B cell (primary cell): Measurements from ENCODE around the gene KCND2. TPM values are rescaled to one million over a fixed set of nuclear protein-coding genes. Genes with fewer than 3 reads are reported as not detected.

Experiments
- ATAC-seq: fragments of 200-7000 bp; cut with Tn5 transposase; one replicate; pipeline ENCODE4 v1.10.0; 2021; ENCODE audit warnings: low read depth, mild to moderate bottlenecking, moderate number of reproducible peaks, moderate library complexity
- CTCF ChIA-PET: fragments of 350-600 bp; sonication (Branson Sonifier 250); formaldehyde crosslinking; loops from one replicate; lab custom pipeline; 2021; ENCODE audit warnings: antibody characterized with exemption, inconsistent platforms; lab: Charles Lee
- POLR2A ChIA-PET: fragments of 350-600 bp; sonication (Branson Sonifier 250); formaldehyde crosslinking; loops from one replicate; lab custom pipeline; 2021; ENCODE audit warnings: antibody characterized with exemption; lab: Charles Lee
- DNase-seq: peaks from one replicate; pipeline ENCODE4 v3.0.0; 2013
- H2AFZ ChIP-seq: 2 replicates; pipeline ENCODE4 v1.6.1; 2012; ENCODE audit warnings: mild to moderate bottlenecking, low read depth, low read length; ENCODE audit not compliant: insufficient read depth, poor library complexity, severe bottlenecking
- H3K27ac ChIP-seq, 2 donors: 1 replicate in 1 of 2; 2 replicates in 1 of 2; pipeline ENCODE4 v1.5.1; 2012 to 2013; ENCODE audit warnings: low read length in 2 of 2, mild to moderate bottlenecking in 2 of 2, moderate library complexity in 1 of 2
- H3K27me3 ChIP-seq, 4 experiments: fragments of 200-600 bp in 1 of 4; sonication (generic) in 1 of 4; replicated peaks in 1 of 4; 1 replicate in 2 of 4; 2 replicates in 2 of 4; pipeline versions ENCODE4 v1.6.1 to v1.7.0; 2013 to 2016; ENCODE audit warnings: low read length in 3 of 4, mild to moderate bottlenecking in 2 of 4, mixed read lengths in 1 of 4, moderate library complexity in 1 of 4; ENCODE audit not compliant: insufficient read depth in 4 of 4, control insufficient read depth in 3 of 4; ENCODE audit errors: control extremely low read depth in 1 of 4
- H3K36me3 ChIP-seq, 2 experiments: replicated peaks in 1 of 2; 1 replicate in 1 of 2; 2 replicates in 1 of 2; pipeline versions ENCODE4 v1.6.1 to v1.7.1; 2013; ENCODE audit warnings: low read length in 1 of 2; ENCODE audit not compliant: insufficient read depth in 2 of 2, control insufficient read depth in 1 of 2; ENCODE audit errors: control extremely low read depth in 1 of 2, extremely low read depth in 1 of 2
- H3K4me1 ChIP-seq, 2 donors: fragments of 200-600 bp in 1 of 2; sonication (generic) in 1 of 2; 1 replicate in 1 of 2; 2 replicates in 1 of 2; pipeline versions ENCODE4 v1.5.1 to v1.6.1; 2013 to 2017; ENCODE audit warnings: low read length in 2 of 2; ENCODE audit not compliant: control insufficient read depth in 2 of 2, insufficient read depth in 2 of 2
- H3K4me2 ChIP-seq: replicated peaks from 2 replicates; pipeline ENCODE3; 2012; ENCODE audit warnings: mild to moderate bottlenecking, low read depth, low read length; ENCODE audit not compliant: poor library complexity, severe bottlenecking
- H3K4me3 ChIP-seq, 5 experiments: fragments of 200-600 bp in 1 of 5; sonication (generic) in 1 of 5; 1 replicate in 3 of 5; 2 replicates in 2 of 5; pipeline versions ENCODE4 v1.5.1 to v1.7.0; 2011 to 2016; ENCODE audit warnings: low read length in 4 of 5, mild to moderate bottlenecking in 4 of 5, low read depth in 2 of 5, control low read depth in 1 of 5, moderate library complexity in 1 of 5; ENCODE audit not compliant: insufficient read depth in 1 of 5; ENCODE audit errors: control extremely low read depth in 1 of 5, extremely low read depth in 1 of 5
- H3K79me2 ChIP-seq: fragments of 200-600 bp; sonication (generic); one replicate; pipeline ENCODE4 v1.6.0; 2016; ENCODE audit warnings: low read length; ENCODE audit not compliant: control insufficient read depth, insufficient read depth
- H3K9ac ChIP-seq: fragments of 200-600 bp; sonication (generic); 2 replicates; pipeline ENCODE4 v1.6.1; 2017; ENCODE audit warnings: mild to moderate bottlenecking, low read length, moderate library complexity
- H3K9me3 ChIP-seq, 3 donors: one replicate each; pipeline versions ENCODE4 v1.6.1 to v1.7.1; 2013; ENCODE audit warnings: low read length in 2 of 3; ENCODE audit not compliant: control insufficient read depth in 2 of 3, insufficient read depth in 1 of 3; ENCODE audit errors: control extremely low read depth in 1 of 3
- H4K20me1 ChIP-seq: 2 replicates; pipeline ENCODE4 v1.6.0; 2012; ENCODE audit warnings: mild to moderate bottlenecking, low read length; ENCODE audit not compliant: insufficient read depth, control insufficient read depth, poor library complexity, severe bottlenecking
- H3K27ac Mint-ChIP-seq: one replicate; pipeline ENCODE4 v1.8.0; 2021; ENCODE audit warnings: mixed read lengths
- H3K27me3 Mint-ChIP-seq: one replicate; pipeline ENCODE4 v1.8.0; 2021; ENCODE audit warnings: mixed read lengths
- H3K4me1 Mint-ChIP-seq: one replicate; pipeline ENCODE4 v1.8.0; 2021; ENCODE audit warnings: mixed read lengths
- H3K4me3 Mint-ChIP-seq: one replicate; pipeline ENCODE4 v1.8.0; 2021; ENCODE audit warnings: mixed read lengths
- H3K9me3 Mint-ChIP-seq: one replicate; pipeline ENCODE4 v1.8.0; 2022; ENCODE audit warnings: mixed read lengths; ENCODE audit not compliant: insufficient read depth
- EZH2 ChIP-seq: IDR thresholded peaks from 2 replicates; pipeline ENCODE4 v1.6.1; 2012; ENCODE audit warnings: borderline replicate concordance, low read depth, mild to moderate bottlenecking, moderate library complexity, low read length; ENCODE audit not compliant: insufficient read depth, poor library complexity, severe bottlenecking
- WGBS: methylation state at CpG from one replicate; pipeline ENCODE4 v1.1.5; 2013; ENCODE audit warnings: missing lambda C conversion rate; ENCODE audit not compliant: insufficient coverage; 5-methylcytosine and 5-hydroxymethylcytosine counted together
- intact Hi-C: fragments of 100-400 bp; cut with micrococcal nuclease; formaldehyde crosslinking; loops from one replicate; pipeline ENCODE4 v1.10.0; 2022
- polyA plus RNA-seq: library from polyadenylated mRNA; depleted of rRNA; stranded (reverse); fragments of >200 nt; gene quantifications from 2 replicates; pipeline ENCODE4 v1.2.3, GENCODE V29; 2012
- total RNA-seq, 2 donors: library from RNA; stranded (reverse); fragments of 120-200 nt in 1 of 2; gene quantifications; 1 replicate in 1 of 2; 2 replicates in 1 of 2; pipeline versions ENCODE4 v1.2.3 to v1.2.4, GENCODE V29; 2013 to 2022
- TF ChIP-seq, protein P1 (sequence below): fragments of 200-600 bp; IDR thresholded peaks from one replicate; pipeline ENCODE4 v1.8.0; 2022; ENCODE audit warnings: antibody characterized with exemption, mild to moderate bottlenecking

The KCND2 gene
- total and polyA plus RNA-seq, 2 donors (not counting 1 experiment from before 2014, with no cell fraction given), result not detected

DNA sequence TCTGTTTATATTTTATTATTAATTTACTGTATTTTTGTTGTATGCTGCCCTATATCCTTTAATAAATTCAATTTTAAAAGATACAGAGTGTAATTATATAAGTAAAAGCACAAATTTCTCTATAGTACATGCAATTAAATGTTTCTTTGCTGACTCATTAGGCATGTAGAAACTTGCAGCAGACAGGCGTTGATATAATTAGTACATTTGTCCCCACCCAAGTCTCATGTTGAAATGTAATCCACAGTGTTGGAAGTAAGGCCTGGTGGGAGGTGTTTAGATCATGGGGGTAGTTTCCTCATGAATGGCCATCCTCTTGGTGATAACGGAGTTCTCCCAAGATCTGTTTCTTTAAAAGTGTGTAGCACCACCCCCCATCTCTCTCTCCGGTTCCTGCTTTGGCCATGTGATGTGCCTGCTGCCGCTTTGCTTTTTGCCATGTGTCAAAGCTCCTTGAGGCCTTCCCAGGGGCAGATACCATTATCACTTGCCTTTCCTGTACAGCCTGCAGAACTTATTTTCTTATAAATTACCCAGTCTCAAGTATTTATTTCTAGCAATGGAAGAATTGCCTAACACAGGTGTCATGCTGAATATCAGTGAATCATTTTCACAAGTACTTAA lies 521.2 kb downstream of the KCND2 start:
- intact Hi-C loops, result loop anchor here (10.0 kb wide), 1 partner anchor 541 kb away; no protein-coding TSS in a partner anchor
- no peak for ATAC-seq

More for the DNA sequence above, 521.2 kb downstream of the KCND2 start:
- DNase-seq, result no peak
- no peak overlapping the region for H3K4me2 ChIP-seq
- no peak overlapping the region for H3K4me3 ChIP-seq
- Mint-ChIP-seq H3K9me3 (no peaks in the 10 kb centered on the region), H3K4me3 (no peak overlapping the region), H3K4me1 (no peaks in the 10 kb centered on the region), H3K27me3 (peaks cover 10% of the 10 kb centered on the region), H3K27ac (no peak overlapping the region)
- TF ChIP-seq, protein P1, sequence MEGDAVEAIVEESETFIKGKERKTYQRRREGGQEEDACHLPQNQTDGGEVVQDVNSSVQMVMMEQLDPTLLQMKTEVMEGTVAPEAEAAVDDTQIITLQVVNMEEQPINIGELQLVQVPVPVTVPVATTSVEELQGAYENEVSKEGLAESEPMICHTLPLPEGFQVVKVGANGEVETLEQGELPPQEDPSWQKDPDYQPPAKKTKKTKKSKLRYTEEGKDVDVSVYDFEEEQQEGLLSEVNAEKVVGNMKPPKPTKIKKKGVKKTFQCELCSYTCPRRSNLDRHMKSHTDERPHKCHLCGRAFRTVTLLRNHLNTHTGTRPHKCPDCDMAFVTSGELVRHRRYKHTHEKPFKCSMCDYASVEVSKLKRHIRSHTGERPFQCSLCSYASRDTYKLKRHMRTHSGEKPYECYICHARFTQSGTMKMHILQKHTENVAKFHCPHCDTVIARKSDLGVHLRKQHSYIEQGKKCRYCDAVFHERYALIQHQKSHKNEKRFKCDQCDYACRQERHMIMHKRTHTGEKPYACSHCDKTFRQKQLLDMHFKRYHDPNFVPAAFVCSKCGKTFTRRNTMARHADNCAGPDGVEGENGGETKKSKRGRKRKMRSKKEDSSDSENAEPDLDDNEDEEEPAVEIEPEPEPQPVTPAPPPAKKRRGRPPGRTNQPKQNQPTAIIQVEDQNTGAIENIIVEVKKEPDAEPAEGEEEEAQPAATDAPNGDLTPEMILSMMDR, result no peak
- TF ChIP-seq EZH2, result no peak
- H2AFZ ChIP-seq, result no peak overlapping the region
- no peaks in the 10 kb centered on the region for H4K20me1 ChIP-seq
- no peak overlapping the region for H3K9ac ChIP-seq
- POLR2A ChIA-PET, result no interaction called here
- H3K36me3 ChIP-seq, result no peaks in the 10 kb centered on the region
- no peaks in the 10 kb centered on the region for H3K79me2 ChIP-seq
- CTCF ChIA-PET, result interaction anchor here (1.2 to 4.3 kb wide), 4 partner anchors 8 to 314 kb away, joined by 4 to 33 read pairs (median 10); no protein-coding TSS in a partner anchor
- no peaks in the 10 kb centered on the region for H3K27me3 ChIP-seq
- no peak overlapping the region for H3K27ac ChIP-seq
- WGBS, result 95% methylated on average over 3 of the region's 4 CpGs
- H3K4me1 ChIP-seq, result no peaks in the 10 kb centered on the region
- H3K9me3 ChIP-seq, result no peaks in the 10 kb centered on the region
